Measurements from ENCODE around the gene CANT1. TPM values are rescaled to one million over a fixed set of nuclear protein-coding genes. Genes with fewer than 3 reads are reported as not detected.

The CANT1 gene
- polyA plus RNA-seq, 3 donors = 42.9 to 53.6 (median 48.6) TPM

GRCh38 chr17:79012563-79013134, 3.1 kb upstream of the CANT1 start:
- DNase-seq = no peak

GRCh38 chr17:79011451-79012147, 2.0 kb upstream of the CANT1 start:
- DNase-seq = no peak

GRCh38 chr17:79010304-79010646, 711 bp upstream of the CANT1 start:
- DNase-seq = no peak

GRCh38 chr17:79008666-79009387, 737 bp downstream of the CANT1 start:
- no peak for DNase-seq

GRCh38 chr17:79007504-79008381, 1.8 kb downstream of the CANT1 start:
- no peak for DNase-seq

- no peak for DNase-seq
These were observed 2.6 kb downstream of the CANT1 start for GRCh38 chr17:79006794-79007503.

- DNase-seq = no peak
These were observed 3.5 kb downstream of the CANT1 start for GRCh38 chr17:79006046-79006445.

- no peak for DNase-seq
These were observed 4.3 kb downstream of the CANT1 start for GRCh38 chr17:79005063-79005861.

GRCh38 chr17:79003661-79004411, 5.7 kb downstream of the CANT1 start:
- DNase-seq = no peak

- no peak for DNase-seq
These were observed 6.6 kb downstream of the CANT1 start for GRCh38 chr17:79002796-79003593.

- DNase-seq = no peak
These were observed 7.3 kb downstream of the CANT1 start for GRCh38 chr17:79002291-79002690.

GRCh38 chr17:79001190-79002020, 8.2 kb downstream of the CANT1 start:
- DNase-seq = no peak

- no peak for DNase-seq
These were observed 9.0 kb downstream of the CANT1 start for GRCh38 chr17:79000396-79001189.

GRCh38 chr17:78999947-79000395, 9.6 kb downstream of the CANT1 start:
- DNase-seq = no peak

GRCh38 chr17:78999056-78999768, 10.4 kb downstream of the CANT1 start:
- no peak for DNase-seq

GRCh38 chr17:78998311-78999055, 11.1 kb downstream of the CANT1 start:
- no peak for DNase-seq
